Posterior cingulate gyrus (tissue), 11 donors: ENCODE data around the gene MATK.
A peak's percentile ranks its signal among the peaks of the same experiment; 100 is the strongest.
"Not testable (repeated sequence)": the region's sequence is repeated elsewhere in the genome, so short reads cannot be mapped to it uniquely, and the experiment has no call there.

Source experiments
- DNase-seq, 10 donors: peaks; one replicate each; pipeline versions ENCODE4 v3.0.0 to v3.0.0-alpha.2; 2020 to 2021; ENCODE audit warnings: mixed read lengths in 3 of 10
- intact Hi-C: fragments of 100-400 bp; cut with DNase I; formaldehyde crosslinking; loops from one replicate; pipeline ENCODE4 v1.15.1; 2023

MATK gene

DNA sequence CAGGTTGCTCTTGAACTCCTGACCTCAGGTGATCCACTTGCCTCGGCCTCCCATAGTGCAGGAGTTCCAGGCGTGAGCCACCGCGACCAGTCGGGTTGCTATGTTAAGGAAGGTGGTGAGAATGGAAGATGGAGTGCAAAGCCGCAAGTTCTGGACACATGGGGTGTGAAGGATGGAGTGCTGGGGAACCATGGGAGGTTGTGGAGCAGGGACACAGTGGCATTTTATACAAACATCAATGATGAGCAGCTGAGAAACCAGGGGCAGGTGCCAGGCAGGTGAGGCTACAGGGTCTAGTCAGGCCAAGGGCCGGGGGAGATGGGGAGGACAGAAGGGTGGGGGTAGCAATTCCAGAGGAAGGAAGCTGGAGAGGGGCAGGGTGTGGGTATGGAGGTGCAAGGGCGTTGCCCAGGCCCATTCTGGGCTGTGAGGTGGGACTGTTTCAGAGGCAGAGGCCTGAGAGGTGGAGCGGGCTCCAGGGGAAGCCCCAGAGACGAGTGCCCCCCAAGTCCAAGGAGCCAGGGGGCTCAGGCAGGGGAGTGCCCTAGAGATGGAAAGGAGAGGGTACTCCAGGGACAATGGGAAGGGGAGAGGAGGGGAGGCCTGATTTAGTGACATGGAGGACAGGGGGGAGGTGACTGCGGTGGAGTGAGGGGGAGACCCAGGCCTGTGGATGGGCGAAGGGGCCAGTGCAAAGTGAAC is 12.2 kb downstream of the MATK start:
- intact Hi-C loops, result no loop called here
- DNase-seq, result no peak

- intact Hi-C loops, result no loop called here
- DNase-seq, result no peak
Measured at GRCh38 chr19:3771906-3772455, 14.2 kb downstream of the MATK start, which contains the start of gene RAX2. RAX2 (minus strand) TSS chr19:3772228; CDS start chr19:3771742, 486 bp downstream.

DNA sequence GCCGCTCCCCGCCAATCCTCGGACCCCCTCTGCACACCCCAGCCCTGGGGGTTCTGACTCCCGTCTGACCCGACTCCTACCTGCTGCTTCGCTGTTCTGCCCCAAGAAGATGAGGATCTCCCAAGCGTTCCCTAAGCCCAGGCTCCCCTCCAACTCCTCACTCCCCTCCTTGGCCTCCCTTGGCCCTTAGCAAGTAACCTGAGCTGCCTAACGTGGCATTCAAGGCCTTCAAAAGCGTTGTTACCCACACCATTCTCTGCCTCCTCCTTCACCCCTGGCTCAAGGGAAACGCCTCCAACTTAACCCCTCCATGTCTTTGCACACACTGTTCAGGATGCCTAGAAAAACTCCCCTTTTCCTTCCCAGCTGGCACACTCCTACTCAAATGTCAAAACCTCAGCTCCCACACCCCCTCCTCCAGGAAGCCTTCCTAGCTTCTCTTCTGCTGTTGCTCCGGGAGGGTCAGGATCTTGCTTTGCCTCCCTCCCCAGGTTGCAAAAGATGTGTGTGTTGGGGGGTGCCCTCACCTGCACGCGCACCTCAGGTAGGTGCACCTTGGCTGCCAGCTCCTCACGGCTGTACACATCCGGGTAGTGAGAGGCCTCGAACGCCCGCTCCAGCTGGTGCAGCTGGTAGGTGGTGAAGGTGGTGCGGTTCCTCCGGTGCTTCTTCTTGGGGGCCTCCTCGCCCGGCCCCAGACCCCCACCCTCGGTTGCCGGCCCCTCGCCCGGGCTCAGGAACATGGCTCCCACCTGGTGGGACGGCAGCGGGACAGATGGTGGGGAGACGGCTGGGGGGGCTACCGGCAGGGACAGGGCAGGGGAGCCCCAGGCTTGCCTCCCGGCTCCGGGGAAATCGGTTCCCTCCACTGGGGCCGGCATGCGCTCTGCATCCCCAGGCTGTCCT is 14.9 kb downstream of the MATK start:
- no peak for DNase-seq
- intact Hi-C loops, result no loop called here

DNA sequence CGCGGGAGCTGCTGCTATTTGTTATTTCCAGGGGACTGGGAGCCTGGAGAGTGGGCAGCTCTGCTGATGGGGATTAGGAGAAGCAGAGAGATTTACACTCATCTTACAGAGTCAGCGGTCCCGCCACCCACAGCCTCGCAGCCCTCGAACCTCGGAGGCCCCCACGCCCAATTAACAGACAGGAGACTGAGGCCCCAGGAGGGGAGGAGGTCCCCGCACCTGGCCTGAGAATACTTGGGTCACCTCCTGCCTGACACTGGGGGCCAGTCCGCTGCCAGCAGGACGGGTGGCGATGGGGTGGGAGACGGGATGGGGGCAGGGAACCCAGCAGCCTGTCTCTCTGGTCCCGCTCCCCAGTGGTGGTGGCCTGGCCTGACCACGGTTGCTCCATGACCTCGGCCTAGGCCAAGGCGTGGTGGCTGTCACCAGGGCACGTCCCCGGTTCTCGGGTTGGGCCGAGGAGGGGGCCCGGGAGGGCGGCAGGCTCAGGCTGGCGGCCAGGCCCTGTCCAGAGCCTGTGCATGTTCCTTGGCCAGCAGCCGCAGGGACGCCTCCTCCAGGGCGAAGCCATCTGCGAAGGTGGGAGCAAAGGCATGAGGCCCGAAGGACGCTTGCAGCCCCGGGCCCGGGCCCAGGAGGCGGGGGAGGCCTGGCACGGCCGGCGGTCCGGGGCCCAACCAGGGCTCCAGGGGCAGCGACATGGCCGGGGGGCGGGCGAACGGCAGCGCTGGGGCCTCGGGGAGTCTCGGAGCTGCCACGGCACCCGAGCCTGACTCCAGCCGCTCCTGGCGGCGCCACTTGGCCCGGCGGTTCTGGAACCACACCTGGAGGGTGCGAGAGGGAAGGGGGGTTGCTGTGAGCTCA is 15.8 kb downstream of the MATK start:
- intact Hi-C loops, result no loop called here
- DNase-seq, result no peak

DNA sequence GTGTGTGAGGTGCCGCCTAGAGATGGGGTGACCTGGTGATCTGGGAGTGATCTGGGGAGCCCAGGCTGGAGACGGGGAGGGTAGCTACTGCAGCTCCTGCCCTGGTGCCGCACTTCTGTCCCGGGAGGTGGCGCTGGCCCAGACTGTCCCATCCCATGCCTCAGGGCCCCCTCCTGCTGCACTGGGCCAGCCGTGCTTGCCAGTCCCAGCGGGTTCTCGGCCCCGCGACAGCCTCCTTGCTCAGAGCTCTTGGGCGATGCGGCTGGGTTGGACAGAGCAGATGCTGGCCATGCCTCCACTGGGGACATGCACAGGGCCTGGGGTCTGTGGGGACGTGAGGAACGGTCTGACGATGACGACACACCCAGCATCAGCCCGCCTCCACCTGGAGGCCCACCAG is 16.7 kb downstream of the MATK start:
- intact Hi-C loops, result no loop called here
- DNase-seq, result no peak

DNA sequence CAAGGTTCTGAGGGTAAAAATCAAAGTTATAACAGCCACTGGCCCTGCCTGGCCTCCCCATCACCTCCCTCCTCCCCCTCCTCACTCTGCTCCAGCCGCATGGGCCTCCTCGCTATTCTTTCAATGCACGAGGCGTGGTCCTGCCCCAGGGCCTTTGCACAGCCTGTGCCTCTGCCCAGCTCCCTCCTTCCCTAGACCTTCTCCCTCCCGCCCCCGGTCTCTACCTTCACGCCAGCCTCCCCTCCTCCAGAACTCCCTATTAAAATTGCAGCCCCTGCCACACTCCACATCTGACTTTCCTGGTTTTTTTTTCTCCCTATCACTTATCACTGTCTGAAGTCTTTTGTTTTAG is 17.5 kb downstream of the MATK start:
- no peak for DNase-seq
- intact Hi-C loops, result no loop called here

GRCh38 chr19:3768015-3768747 is 18.0 kb downstream of the MATK start:
- intact Hi-C loops, result no loop called here
- DNase-seq, result no peak

DNA sequence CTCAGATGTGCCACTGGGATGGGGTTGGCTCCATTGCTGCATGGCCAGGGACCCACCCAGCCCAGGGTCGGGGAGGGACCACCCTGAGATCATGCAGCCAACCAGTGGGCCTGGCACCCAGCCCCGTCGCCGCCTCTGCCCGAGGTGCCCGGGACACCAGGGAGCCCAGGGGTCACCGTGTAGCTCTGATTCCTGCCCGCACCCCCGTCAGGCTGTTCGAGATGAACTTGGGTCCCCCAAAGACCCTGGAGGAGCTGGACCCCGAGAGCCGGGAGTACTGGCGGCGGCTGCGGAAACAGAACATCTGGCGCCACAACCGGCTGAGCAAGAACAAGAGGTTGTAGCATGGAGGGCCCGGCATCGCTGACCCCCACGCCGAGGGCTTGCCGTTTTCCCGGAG is 19.1 kb downstream of the MATK start:
- no peak for DNase-seq
- intact Hi-C loops, result no loop called here

- intact Hi-C loops, result no loop called here
- no peak for DNase-seq
Measured at GRCh38 chr19:3766520-3766919, 19.7 kb downstream of the MATK start.

DNA sequence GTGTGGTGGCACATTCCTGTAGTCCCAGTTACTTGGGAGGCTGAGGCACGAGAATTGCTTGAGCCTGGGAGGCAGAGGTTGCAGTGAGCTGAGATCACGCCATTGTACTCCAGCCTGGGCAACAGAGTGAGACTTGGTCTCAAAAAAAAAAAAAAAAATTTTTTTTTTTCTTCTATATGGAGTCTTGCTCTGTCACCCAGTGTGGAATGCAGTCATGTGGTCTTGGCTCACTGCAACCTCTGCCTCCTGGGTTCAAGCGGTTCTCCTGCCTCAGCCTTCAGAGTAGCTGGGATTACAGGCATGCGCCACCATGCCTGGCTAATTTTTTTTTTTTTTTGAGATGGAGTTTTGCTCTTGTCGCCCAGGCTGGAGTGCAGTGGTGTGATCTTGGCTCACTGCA is 20.4 kb downstream of the MATK start:
- DNase-seq, intact Hi-C loops: not testable (repeated sequence)

- intact Hi-C loops, result no loop called here
Measured at GRCh38 chr19:3765121-3765520, 21.1 kb downstream of the MATK start.

GRCh38 chr19:3762501-3763459 is 23.4 kb downstream of the MATK start, which contains the start of gene MRPL54:
MRPL54 (plus strand) TSS chr19:3762682; CDS start chr19:3762701, 19 bp downstream.
- DNase-seq, result peak; percentile 97 to 100 (median 99)
- intact Hi-C loops, result no loop called here

More at GRCh38 chr19:3765121-3765520, 21.1 kb downstream of the MATK start:
- DNase-seq, result no peak

GRCh38 chr19:3762130-3762473 is 24.1 kb downstream of the MATK start:
- DNase-seq, result no peak
- intact Hi-C loops, result no loop called here

- peak; percentile 85 to 98 (median 90) for DNase-seq
- intact Hi-C loops, result no loop called here
Measured at GRCh38 chr19:3761382-3762129, 24.6 kb downstream of the MATK start, which contains the start of gene APBA3. APBA3 (minus strand) TSS chr19:3761692; CDS start chr19:3760264, 1,428 bp downstream.

- no peak for DNase-seq
- intact Hi-C loops, result no loop called here
Measured at GRCh38 chr19:3760871-3761361, 25.3 kb downstream of the MATK start.

DNA sequence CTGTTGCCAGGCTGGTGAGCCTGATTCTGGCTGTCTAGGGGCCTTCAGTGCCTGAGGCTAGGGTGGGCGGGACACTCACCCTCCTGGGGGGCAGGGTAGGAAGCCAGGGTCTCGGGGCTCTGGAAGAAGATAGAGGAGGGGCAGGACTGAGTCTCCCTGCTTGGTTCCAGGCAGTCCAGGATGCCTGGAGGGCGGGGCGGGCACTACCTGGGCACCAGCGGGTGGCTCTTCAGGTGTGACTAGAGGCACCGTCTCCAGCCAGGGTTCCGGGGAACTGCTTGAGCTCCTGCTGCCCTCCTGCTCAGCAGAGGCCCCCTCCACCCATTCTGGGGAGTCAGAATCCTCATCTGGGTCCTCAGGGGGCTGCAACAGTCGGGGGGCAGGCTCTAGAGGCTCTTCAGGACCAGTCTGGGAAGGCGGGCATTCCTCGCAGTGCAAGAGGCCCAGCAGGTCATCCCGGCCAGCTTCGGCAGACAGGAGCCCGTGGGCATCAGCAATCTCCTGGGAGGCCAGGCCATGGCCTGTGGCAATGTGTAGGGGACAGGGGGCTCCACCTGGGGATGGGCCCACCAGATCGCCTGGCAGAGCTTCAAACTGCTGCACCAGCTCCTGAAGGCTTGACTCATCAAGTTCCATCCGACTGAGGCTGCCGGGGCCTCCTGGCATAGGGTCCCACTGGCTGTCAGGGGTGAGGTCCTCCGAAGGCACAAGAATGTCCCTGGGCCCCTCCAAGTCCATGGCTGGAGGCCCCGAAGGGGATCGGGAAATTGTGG is 26.5 kb downstream of the MATK start:
- intact Hi-C loops, result no loop called here
- DNase-seq, result no peak

DNA sequence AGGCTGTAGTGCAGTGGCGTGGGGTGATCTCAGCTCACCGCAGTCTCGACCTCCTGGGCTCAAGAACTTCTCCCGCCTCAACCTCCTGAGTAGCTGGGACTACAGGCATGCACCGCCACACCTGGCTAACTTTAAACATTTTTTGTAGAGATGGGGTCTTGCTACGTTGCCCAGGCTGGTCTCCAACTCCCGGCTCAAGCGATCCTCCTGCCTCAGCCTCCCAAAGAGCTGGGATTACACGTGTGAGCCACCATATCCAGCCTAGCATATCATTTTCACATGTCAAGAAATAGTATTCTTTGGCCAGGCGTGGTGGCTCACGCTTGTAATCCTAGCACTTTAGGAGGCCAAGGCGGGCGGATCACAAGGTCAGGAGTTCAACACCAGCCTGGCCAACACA is 27.9 kb downstream of the MATK start:
- DNase-seq, intact Hi-C loops: not testable (repeated sequence)
